ENCODE measurements around the gene NFASC.

NFASC gene

GRCh38 chr1:204873714-204874113, 3.1 kb downstream of the NFASC start:
- H3K4me1 ChIP-seq (ENCODE audit: insufficient read depth, low read length), result peaks cover 22% of the 10 kb centered on the region

DNA sequence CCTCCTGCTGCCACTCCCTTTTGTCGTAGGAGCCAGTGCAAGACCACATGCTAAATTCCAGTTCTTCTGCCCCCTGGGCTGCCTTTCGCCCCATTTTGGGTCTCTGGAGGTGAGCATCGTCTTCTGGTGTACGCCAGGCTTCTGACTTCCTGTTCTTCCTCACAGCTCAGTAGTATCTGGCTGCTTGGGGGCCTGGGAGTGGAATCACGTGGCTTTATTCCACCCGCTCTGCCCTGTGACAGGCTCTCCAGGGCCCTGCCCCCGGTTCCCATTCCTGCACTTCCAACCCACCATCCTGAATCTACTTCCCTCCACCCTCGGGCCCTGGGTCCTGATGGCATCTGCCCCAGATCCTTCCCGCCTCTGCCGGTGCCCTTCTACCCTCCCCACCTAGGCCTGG, 3.6 kb downstream of the NFASC start:
- Histone ChIP-seq H3K36me3 (ENCODE audit: insufficient read depth, low read length) (no peaks in the 10 kb centered on the region), H3K27ac (ENCODE audit: low read depth, low read length) (no peak overlapping the region), H3K9me3 (ENCODE audit: low read length) (no peaks in the 10 kb centered on the region), H3K4me1 (ENCODE audit: insufficient read depth, low read length) (peaks cover 27% of the 10 kb centered on the region), H3K27me3 (ENCODE audit: control insufficient read depth in 1 of 2, insufficient read depth in 2 of 2, low read length in 2 of 2) (no peaks in the 10 kb centered on the region), H3K9ac (ENCODE audit: low read length) (no peak overlapping the region), H3K4me3 (ENCODE audit: low read depth in 1 of 2, low read length in 2 of 2) (no peak overlapping the region)

More at GRCh38 chr1:204873714-204874113, 3.1 kb downstream of the NFASC start:
- H3K9me3 ChIP-seq (ENCODE audit: low read length), result no peaks in the 10 kb centered on the region
- H3K4me3 ChIP-seq (ENCODE audit: low read depth in 1 of 2, low read length in 2 of 2), result no peak overlapping the region
- H3K9ac ChIP-seq (ENCODE audit: low read length), result no peak overlapping the region
- H3K36me3 ChIP-seq (ENCODE audit: insufficient read depth, low read length), result no peaks in the 10 kb centered on the region
- no peaks in the 10 kb centered on the region for H3K27me3 ChIP-seq (ENCODE audit: control insufficient read depth in 1 of 2, insufficient read depth in 2 of 2, low read length in 2 of 2)
- H3K27ac ChIP-seq (ENCODE audit: low read depth, low read length), result no peak overlapping the region

DNA sequence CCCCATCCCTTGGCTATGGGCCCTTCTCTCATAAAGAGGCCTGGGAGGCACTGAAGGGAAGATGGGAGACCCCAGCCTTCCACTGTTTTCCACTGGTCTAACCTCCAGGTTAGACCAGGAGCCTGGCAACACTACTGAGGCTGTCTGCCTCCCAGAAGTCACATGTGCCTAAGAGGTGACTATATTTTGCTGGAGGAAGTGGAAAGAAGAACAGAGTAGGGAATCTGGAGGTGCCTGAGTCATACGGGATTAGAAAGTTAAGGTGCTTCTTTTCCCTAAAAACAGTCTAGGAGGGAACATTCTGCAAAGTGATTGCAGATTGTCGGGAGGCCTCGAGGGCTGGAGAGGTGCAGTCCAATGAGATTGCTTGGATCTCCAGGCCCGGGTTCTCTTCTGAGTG, 4.6 kb downstream of the NFASC start:
- Histone ChIP-seq H3K9ac (ENCODE audit: low read length) (no peak overlapping the region), H3K4me3 (ENCODE audit: low read depth in 1 of 2, low read length in 2 of 2) (no peak overlapping the region), H3K27ac (ENCODE audit: low read depth, low read length) (no peak overlapping the region), H3K9me3 (ENCODE audit: low read length) (no peaks in the 10 kb centered on the region), H3K4me1 (ENCODE audit: insufficient read depth, low read length) (peaks cover 34% of the 10 kb centered on the region), H3K27me3 (ENCODE audit: control insufficient read depth in 1 of 2, insufficient read depth in 2 of 2, low read length in 2 of 2) (no peaks in the 10 kb centered on the region), H3K36me3 (ENCODE audit: insufficient read depth, low read length) (no peaks in the 10 kb centered on the region)

DNA sequence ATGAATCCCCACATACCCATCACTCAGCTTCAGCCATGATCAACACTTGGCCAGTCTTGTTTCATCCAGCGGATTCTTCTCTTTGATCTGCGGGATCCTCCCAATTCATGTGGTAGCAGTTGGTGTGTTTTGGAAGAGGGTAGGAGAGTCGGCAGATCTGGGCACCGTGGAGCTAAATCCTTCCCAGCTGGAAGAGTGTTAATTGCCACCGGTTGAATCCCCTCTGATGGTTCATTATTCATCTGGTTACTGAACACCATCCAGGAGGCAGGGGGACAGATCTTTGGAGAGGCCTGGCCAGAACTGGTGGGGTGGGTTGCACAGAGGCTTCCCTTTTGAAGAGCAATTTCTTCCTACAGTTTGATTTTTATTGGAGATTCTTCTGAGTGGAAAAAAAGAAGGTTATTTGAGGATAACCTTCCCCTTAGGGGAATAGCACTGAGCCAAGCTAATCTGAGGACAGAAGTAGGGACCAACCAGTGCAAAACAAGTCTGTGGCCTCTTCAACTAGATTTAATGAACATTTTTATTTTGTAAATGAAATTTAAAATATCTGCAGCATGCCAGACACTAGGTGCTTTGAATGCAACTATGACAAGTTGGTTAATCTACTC, 8.1 kb downstream of the NFASC start:
- Histone ChIP-seq H3K4me1 (ENCODE audit: insufficient read depth, low read length) (peaks cover 26% of the 10 kb centered on the region), H3K36me3 (ENCODE audit: insufficient read depth, low read length) (no peaks in the 10 kb centered on the region), H3K4me3 (ENCODE audit: low read depth in 1 of 2, low read length in 2 of 2) (no peak overlapping the region), H3K27me3 (ENCODE audit: control insufficient read depth in 1 of 2, insufficient read depth in 2 of 2, low read length in 2 of 2) (no peaks in the 10 kb centered on the region), H3K9ac (ENCODE audit: low read length) (no peak overlapping the region), H3K27ac (ENCODE audit: low read depth, low read length) (no peak overlapping the region), H3K9me3 (ENCODE audit: low read length) (no peaks in the 10 kb centered on the region)

GRCh38 chr1:204879351-204879750, 8.7 kb downstream of the NFASC start:
- Histone ChIP-seq H3K9me3 (ENCODE audit: low read length) (no peaks in the 10 kb centered on the region), H3K4me3 (ENCODE audit: low read depth in 1 of 2, low read length in 2 of 2) (no peak overlapping the region), H3K36me3 (ENCODE audit: insufficient read depth, low read length) (no peaks in the 10 kb centered on the region), H3K4me1 (ENCODE audit: insufficient read depth, low read length) (peaks cover 26% of the 10 kb centered on the region), H3K27ac (ENCODE audit: low read depth, low read length) (no peak overlapping the region), H3K9ac (ENCODE audit: low read length) (no peak overlapping the region), H3K27me3 (ENCODE audit: control insufficient read depth in 1 of 2, insufficient read depth in 2 of 2, low read length in 2 of 2) (no peaks in the 10 kb centered on the region)

DNA sequence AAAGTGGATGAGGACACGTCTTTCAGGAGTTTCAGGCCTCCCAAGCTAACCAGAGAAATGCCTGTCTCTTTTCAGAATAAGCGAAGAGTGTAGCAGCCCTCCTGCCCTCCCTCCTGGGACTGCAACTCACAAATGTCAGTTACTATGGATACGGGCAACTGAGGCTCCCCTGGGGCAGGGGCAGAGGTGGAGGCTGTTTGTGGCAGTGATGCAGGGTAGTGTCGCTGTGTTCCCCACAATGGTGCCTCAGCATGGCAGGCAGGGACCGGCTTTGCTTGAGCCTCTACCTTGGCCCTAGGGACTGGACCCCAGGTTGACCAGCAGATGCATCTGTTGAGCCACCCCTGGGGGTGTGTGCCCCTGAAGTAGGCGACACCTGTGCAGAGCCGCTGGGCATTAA, 10.2 kb downstream of the NFASC start:
- Histone ChIP-seq H3K9me3 (ENCODE audit: low read length) (no peaks in the 10 kb centered on the region), H3K4me1 (ENCODE audit: insufficient read depth, low read length) (peaks cover 34% of the 10 kb centered on the region), H3K4me3 (ENCODE audit: low read depth in 1 of 2, low read length in 2 of 2) (no peak overlapping the region), H3K36me3 (ENCODE audit: insufficient read depth, low read length) (no peaks in the 10 kb centered on the region), H3K27me3 (ENCODE audit: control insufficient read depth in 1 of 2, insufficient read depth in 2 of 2, low read length in 2 of 2) (no peaks in the 10 kb centered on the region), H3K9ac (ENCODE audit: low read length) (no peak overlapping the region), H3K27ac (ENCODE audit: low read depth, low read length) (no peak overlapping the region)

DNA sequence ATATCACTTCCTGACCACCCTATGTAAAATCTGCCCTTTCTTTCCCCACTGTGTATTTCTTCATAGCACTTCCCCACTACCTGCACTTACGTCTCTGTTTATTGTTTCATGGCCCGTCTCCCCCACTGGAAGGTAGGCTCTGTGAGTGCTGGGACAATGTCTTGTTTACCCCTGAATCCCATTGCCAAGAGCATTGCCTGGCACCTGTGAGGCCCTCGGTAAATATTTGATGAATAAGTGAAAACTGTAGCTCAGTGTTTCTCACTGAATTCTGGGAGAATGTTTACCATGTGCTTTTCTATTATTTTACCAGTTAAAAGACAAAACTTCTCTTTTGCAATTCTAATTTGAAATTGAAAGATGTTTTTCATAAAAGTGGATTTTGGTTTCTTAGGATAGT, 11.8 kb downstream of the NFASC start:
- H3K27ac ChIP-seq (ENCODE audit: low read depth, low read length), result no peak overlapping the region
- no peak overlapping the region for H3K9ac ChIP-seq (ENCODE audit: low read length)
- H3K36me3 ChIP-seq (ENCODE audit: insufficient read depth, low read length), result no peaks in the 10 kb centered on the region
- H3K4me1 ChIP-seq (ENCODE audit: insufficient read depth, low read length), result peaks cover 42% of the 10 kb centered on the region
- H3K27me3 ChIP-seq (ENCODE audit: control insufficient read depth in 1 of 2, insufficient read depth in 2 of 2, low read length in 2 of 2), result no peaks in the 10 kb centered on the region
- no peak overlapping the region for H3K4me3 ChIP-seq (ENCODE audit: low read depth in 1 of 2, low read length in 2 of 2)
- H3K9me3 ChIP-seq (ENCODE audit: low read length), result no peaks in the 10 kb centered on the region

GRCh38 chr1:204883405-204883804, 12.7 kb downstream of the NFASC start:
- H3K9me3 ChIP-seq (ENCODE audit: low read length), result no peaks in the 10 kb centered on the region
- H3K4me3 ChIP-seq (ENCODE audit: low read depth in 1 of 2, low read length in 2 of 2), result no peak overlapping the region
- H3K36me3 ChIP-seq (ENCODE audit: insufficient read depth, low read length), result no peaks in the 10 kb centered on the region
- H3K27ac ChIP-seq (ENCODE audit: low read depth, low read length), result no peak overlapping the region
- peaks cover 44% of the 10 kb centered on the region for H3K4me1 ChIP-seq (ENCODE audit: insufficient read depth, low read length)
- H3K9ac ChIP-seq (ENCODE audit: low read length), result no peak overlapping the region
- H3K27me3 ChIP-seq (ENCODE audit: control insufficient read depth in 1 of 2, insufficient read depth in 2 of 2, low read length in 2 of 2), result no peaks in the 10 kb centered on the region

DNA sequence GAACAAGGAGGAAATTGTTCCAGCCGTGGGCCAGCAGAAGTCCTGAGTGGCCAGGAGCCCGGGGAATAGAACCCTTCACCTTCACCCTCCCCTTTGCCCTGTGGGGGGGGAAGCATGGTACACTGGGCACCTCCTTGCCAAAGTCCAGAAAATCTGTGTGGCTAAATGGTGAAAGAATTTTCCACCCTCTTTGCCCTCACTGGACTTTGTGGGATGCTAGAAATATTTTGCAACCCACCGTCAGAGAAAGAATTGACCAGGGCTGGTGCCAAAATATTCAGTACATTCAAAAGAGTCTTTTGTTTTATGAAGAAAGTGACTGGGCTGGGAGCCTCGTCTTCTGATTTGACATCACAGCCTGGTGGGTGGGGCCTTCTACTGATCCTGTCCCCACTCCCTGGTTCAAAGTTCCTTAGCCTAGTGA, 14.6 kb downstream of the NFASC start:
- H3K4me1 ChIP-seq (ENCODE audit: insufficient read depth, low read length), result peaks cover 32% of the 10 kb centered on the region
- H3K4me3 ChIP-seq (ENCODE audit: low read depth in 1 of 2, low read length in 2 of 2), result no peak overlapping the region
- no peak overlapping the region for H3K9ac ChIP-seq (ENCODE audit: low read length)
- no peaks in the 10 kb centered on the region for H3K9me3 ChIP-seq (ENCODE audit: low read length)
- no peaks in the 10 kb centered on the region for H3K27me3 ChIP-seq (ENCODE audit: control insufficient read depth in 1 of 2, insufficient read depth in 2 of 2, low read length in 2 of 2)
- no peaks in the 10 kb centered on the region for H3K36me3 ChIP-seq (ENCODE audit: insufficient read depth, low read length)
- no peak overlapping the region for H3K27ac ChIP-seq (ENCODE audit: low read depth, low read length)

DNA sequence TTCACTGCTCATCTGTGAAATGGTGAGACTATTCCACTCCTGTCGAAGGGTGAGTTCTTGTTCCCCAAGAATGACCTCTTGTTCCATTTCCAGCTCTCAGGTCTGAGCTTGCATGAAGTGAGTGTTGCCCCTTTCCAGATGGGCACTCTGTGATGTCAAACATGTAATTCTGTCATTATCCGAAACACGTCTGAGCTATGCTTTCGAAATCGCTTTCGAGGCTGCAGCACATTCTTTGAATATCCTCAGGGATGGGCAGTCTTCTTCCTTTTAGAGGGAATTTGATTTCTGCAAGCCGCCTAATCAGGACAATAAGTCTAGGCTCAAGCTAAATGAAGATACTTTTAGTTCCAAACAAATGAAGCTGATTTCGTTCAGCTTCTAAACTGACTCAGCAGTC, 15.1 kb downstream of the NFASC start:
- Histone ChIP-seq H3K27ac (ENCODE audit: low read depth, low read length) (no peak overlapping the region), H3K9ac (ENCODE audit: low read length) (no peak overlapping the region), H3K27me3 (ENCODE audit: control insufficient read depth in 1 of 2, insufficient read depth in 2 of 2, low read length in 2 of 2) (no peaks in the 10 kb centered on the region), H3K4me1 (ENCODE audit: insufficient read depth, low read length) (peaks cover 29% of the 10 kb centered on the region), H3K36me3 (ENCODE audit: insufficient read depth, low read length) (no peaks in the 10 kb centered on the region), H3K9me3 (ENCODE audit: low read length) (no peaks in the 10 kb centered on the region), H3K4me3 (ENCODE audit: low read depth in 1 of 2, low read length in 2 of 2) (no peak overlapping the region)

DNA sequence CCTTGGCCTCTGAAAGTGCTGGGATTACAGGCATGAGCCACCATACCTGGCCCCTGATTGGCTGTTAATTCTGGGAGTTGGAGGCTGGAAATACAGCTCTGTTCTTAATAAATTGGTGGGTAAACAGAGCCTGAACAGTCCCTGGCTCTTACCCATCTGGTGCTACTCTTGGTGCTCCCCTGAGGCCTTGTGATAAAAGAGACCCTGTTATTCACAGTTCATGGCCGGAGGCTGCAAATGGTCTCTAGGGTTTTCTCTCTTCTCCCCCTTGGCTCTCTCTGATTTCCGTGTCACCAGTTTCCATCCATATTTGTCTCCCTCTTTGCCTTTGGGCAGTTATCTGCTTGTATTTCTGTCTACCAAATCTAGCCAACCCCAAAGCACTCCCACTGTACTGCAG, 17.2 kb downstream of the NFASC start:
- Histone ChIP-seq H3K27me3 (ENCODE audit: control insufficient read depth in 1 of 2, insufficient read depth in 2 of 2, low read length in 2 of 2) (no peaks in the 10 kb centered on the region), H3K4me1 (ENCODE audit: insufficient read depth, low read length) (peaks cover 28% of the 10 kb centered on the region), H3K9ac (ENCODE audit: low read length) (no peak overlapping the region), H3K4me3 (ENCODE audit: low read depth in 1 of 2, low read length in 2 of 2) (no peak overlapping the region), H3K9me3 (ENCODE audit: low read length) (no peaks in the 10 kb centered on the region), H3K36me3 (ENCODE audit: insufficient read depth, low read length) (no peaks in the 10 kb centered on the region), H3K27ac (ENCODE audit: low read depth, low read length) (no peak overlapping the region)

GRCh38 chr1:204888294-204888693, 17.6 kb downstream of the NFASC start:
- Histone ChIP-seq H3K36me3 (ENCODE audit: insufficient read depth, low read length) (no peaks in the 10 kb centered on the region), H3K27ac (ENCODE audit: low read depth, low read length) (no peak overlapping the region), H3K27me3 (ENCODE audit: control insufficient read depth in 1 of 2, insufficient read depth in 2 of 2, low read length in 2 of 2) (no peaks in the 10 kb centered on the region), H3K4me1 (ENCODE audit: insufficient read depth, low read length) (peaks cover 26% of the 10 kb centered on the region), H3K4me3 (ENCODE audit: low read depth in 1 of 2, low read length in 2 of 2) (no peak overlapping the region), H3K9ac (ENCODE audit: low read length) (no peak overlapping the region), H3K9me3 (ENCODE audit: low read length) (no peaks in the 10 kb centered on the region)

Measured in muscle layer of colon (tissue), 2 donors.